Measurements from ENCODE around the gene LSAMP. TPM values are rescaled to one million over a fixed set of nuclear protein-coding genes. Genes with fewer than 3 reads are reported as not detected.
"Not testable (repeated sequence)": the region's sequence is repeated elsewhere in the genome, so short reads cannot be mapped to it uniquely, and the experiment has no call there.

Gene LSAMP
- total RNA-seq, 4 donors from 2014 or later = 1.2 to 3.0 (median 1.8) TPM

DNA sequence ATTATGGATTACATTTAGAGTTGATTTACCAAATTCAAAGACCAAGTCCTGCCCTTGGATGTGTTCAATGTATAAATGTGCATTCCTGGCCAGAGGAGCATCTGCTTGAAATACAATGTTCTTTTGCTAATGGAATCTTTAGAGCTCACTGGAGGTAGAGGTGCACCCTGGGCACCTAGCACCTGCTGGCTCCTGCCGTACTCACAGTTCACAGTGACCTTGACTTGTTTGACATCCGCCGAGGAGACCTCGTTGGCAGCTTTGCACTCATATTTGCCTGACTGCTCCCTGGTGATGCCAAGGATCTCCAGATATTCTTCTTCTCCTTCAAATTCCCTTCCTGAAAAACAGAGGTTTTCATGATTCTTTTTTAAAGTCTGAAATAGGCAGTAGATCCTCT, 593.0 kb downstream of the LSAMP start:
- 79% methylated on average over 4 of the region's 4 CpGs for WGBS
- no peaks in the 10 kb centered on the region for H3K9me3 ChIP-seq
- TF ChIP-seq EP300 (IDR thresholded peaks at IDR 0.05) (no peak), POLR2AphosphoS5 (IDR thresholded peaks at IDR 0.05) (no peak), CTCF (IDR thresholded peaks at IDR 0.05) (no peak), POLR2A (IDR thresholded peaks at IDR 0.05; ENCODE audit: low read depth) (no peak)
- H3K27ac ChIP-seq (replicated peaks in 1 of 4) = no peak overlapping the region
- intact Hi-C loops (cut with DNase I) = no loop called here
- H3K36me3 ChIP-seq = no peaks in the 10 kb centered on the region
- no peak for DNase-seq (ENCODE audit: extremely low spot score)
- H3K4me3 ChIP-seq = no peak overlapping the region
- H3K4me1 ChIP-seq = peaks cover 0 to 7% (median 6%) of the 10 kb centered on the region in 4 donors
- no peaks in the 10 kb centered on the region for H3K27me3 ChIP-seq

DNA sequence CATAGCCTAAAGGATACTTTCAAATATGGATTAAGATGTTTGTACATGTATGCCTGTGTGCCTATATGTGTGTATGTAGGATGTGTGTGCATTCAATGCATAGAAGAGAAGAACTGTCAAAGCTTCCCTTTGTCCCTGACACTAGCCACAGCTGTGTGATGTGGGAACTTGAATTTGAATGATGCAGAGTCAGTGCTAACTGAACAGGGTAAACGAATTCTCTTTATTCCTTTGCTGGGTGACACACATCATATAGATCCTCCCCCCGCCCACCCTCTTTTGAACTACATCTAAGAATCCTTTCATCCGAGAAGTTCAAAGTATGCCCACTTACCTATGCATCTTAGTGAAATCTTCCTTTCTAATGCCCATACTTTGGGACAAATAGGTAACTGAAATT, 593.7 kb downstream of the LSAMP start:
- Histone ChIP-seq H3K27me3 (no peaks in the 10 kb centered on the region), H3K4me1 (no peaks in the 10 kb centered on the region), H3K4me3 (no peak overlapping the region), H3K27ac (replicated peaks in 1 of 4) (no peak overlapping the region), H3K9me3 (no peaks in the 10 kb centered on the region), H3K36me3 (no peaks in the 10 kb centered on the region)
- TF ChIP-seq EP300 (IDR thresholded peaks at IDR 0.05) = no peak
- TF ChIP-seq POLR2AphosphoS5 (IDR thresholded peaks at IDR 0.05) = no peak
- TF ChIP-seq CTCF (IDR thresholded peaks at IDR 0.05) = no peak
- no peak for TF ChIP-seq POLR2A (IDR thresholded peaks at IDR 0.05; ENCODE audit: low read depth)
- no peak for DNase-seq (ENCODE audit: extremely low spot score)
- intact Hi-C loops (cut with DNase I) = no loop called here
- 87% methylated on average over 3 of the region's 3 CpGs for WGBS

- Histone ChIP-seq H3K4me1 (no peaks in the 10 kb centered on the region), H3K9me3 (no peaks in the 10 kb centered on the region), H3K27me3 (no peaks in the 10 kb centered on the region), H3K4me3 (no peak overlapping the region), H3K36me3 (no peaks in the 10 kb centered on the region), H3K27ac (replicated peaks in 1 of 4) (no peak overlapping the region)
- no peak for DNase-seq (ENCODE audit: extremely low spot score)
- intact Hi-C loops (cut with DNase I) = no loop called here
- TF ChIP-seq CTCF (IDR thresholded peaks at IDR 0.05) (no peak), EP300 (IDR thresholded peaks at IDR 0.05) (no peak), POLR2AphosphoS5 (IDR thresholded peaks at IDR 0.05) (no peak), POLR2A (IDR thresholded peaks at IDR 0.05; ENCODE audit: low read depth) (no peak)
- 88% methylated on average over 1 of the region's 1 CpG for WGBS
These were observed 596.6 kb downstream of the LSAMP start for GRCh38 chr3:115848641-115849040.

GRCh38 chr3:115845986-115846385, 599.3 kb downstream of the LSAMP start:
- Histone ChIP-seq H3K4me3 (no peak overlapping the region), H3K36me3 (no peaks in the 10 kb centered on the region), H3K9me3 (no peaks in the 10 kb centered on the region), H3K27ac (replicated peaks in 1 of 4) (no peak overlapping the region), H3K27me3 (no peaks in the 10 kb centered on the region), H3K4me1 (no peaks in the 10 kb centered on the region)
- intact Hi-C loops (cut with DNase I) = no loop called here
- DNase-seq (ENCODE audit: extremely low spot score) = no peak
- 74% methylated on average over 1 of the region's 1 CpG for WGBS
- TF ChIP-seq POLR2AphosphoS5 (IDR thresholded peaks at IDR 0.05) (no peak), CTCF (IDR thresholded peaks at IDR 0.05) (no peak), EP300 (IDR thresholded peaks at IDR 0.05) (no peak), POLR2A (IDR thresholded peaks at IDR 0.05; ENCODE audit: low read depth) (no peak)

- H3K9me3 ChIP-seq; intact Hi-C loops (cut with DNase I); H3K4me1 ChIP-seq; H3K36me3 ChIP-seq; H3K27me3 ChIP-seq; H3K4me3 ChIP-seq; H3K27ac ChIP-seq (replicated peaks in 1 of 4); DNase-seq (ENCODE audit: extremely low spot score): not testable (repeated sequence)
- 95% methylated on average over 5 of the region's 5 CpGs for WGBS
These were observed 600.6 kb downstream of the LSAMP start for GRCh38 chr3:115844729-115845128.

Measured in esophagus muscularis mucosa (tissue), 4 donors.